ENCODE results near the gene DCST2. TPM values are rescaled to one million over a fixed set of nuclear protein-coding genes. Genes with fewer than 3 reads are reported as not detected.

Gene DCST2
- total and polyA plus RNA-seq, 9 of the 15 experiments (the other 6 are each of a cell fraction or from before 2014, with no cell fraction given) = 0.09 to 0.49 (median 0.11) TPM; not detected in 3

GRCh38 chr1:154970631-154971340 is 62.8 kb downstream of the DCST2 start, which contains the start of gene SHC1:
Gene SHC1 (minus strand): TSS chr1:154970747. CDS start chr1:154970526, 221 bp downstream.
- Histone ChIP-seq H3K9me1 (ENCODE audit: control insufficient read depth, insufficient read depth, low read length) (no peaks in the 10 kb centered on the region), H3K4me1 (replicated peaks in 1 of 2; ENCODE audit: control insufficient read depth in 2 of 2, insufficient read depth in 2 of 2, low read length in 2 of 2) (peaks cover 33 to 46% of the 10 kb centered on the region in 2 experiments; a peak in 4 of 5 replicates)
- BruUV-seq (replicated peaks) = no TSS peak
- TF ChIP-seq TCFL5 (CRISPR knock-in tag; conservative IDR thresholded peaks at IDR 0.05) (no peak), RBFOX2 (IDR thresholded peaks at IDR 0.05; ENCODE audit: low read depth, low read length) (peak; percentile 83), BRF2 (IDR thresholded peaks at IDR 0.05; ENCODE audit: borderline replicate concordance, insufficient read depth, insufficient read length) (no peak), MTA2 (IDR thresholded peaks at IDR 0.05; ENCODE audit: low read depth) (0 out of 2 replicates have a peak, but pooled peaks have one; percentile 19), HDGF (IDR thresholded peaks at IDR 0.05) (peak; percentile 86), HDAC8 (tag; IDR thresholded peaks at IDR 0.05) (no peak), CREM (IDR thresholded peaks at IDR 0.05; ENCODE audit: low read depth) (peak; percentile 19; the same call in 1 of the 2 replicates), CCNT2 (IDR thresholded peaks at IDR 0.05; ENCODE audit: borderline replicate concordance, extremely low read depth, insufficient read length, low read depth, low read length) (no peak), MYC (IDR thresholded peaks at IDR 0.05; ENCODE audit: low read depth, low read length) (peak; percentile 63; the same call in 1 of the 2 replicates), MYC (CRISPR knock-in tag; IDR thresholded peaks at IDR 0.05; ENCODE audit: borderline replicate concordance, low read depth) (no peak), GTF2F1 (IDR thresholded peaks at IDR 0.05; ENCODE audit: low read depth, low read length) (no peak), XRCC5 (IDR thresholded peaks at IDR 0.05; ENCODE audit: low read depth, low read length) (no peak), RBBP5 (IDR thresholded peaks at IDR 0.05; ENCODE audit: borderline replicate concordance, insufficient read depth, low read length, poor library complexity, severe bottlenecking) (peak; percentile 48), CREB3 (tag; conservative IDR thresholded peaks at IDR 0.05; ENCODE audit: low read depth) (no peak), SUPT5H (IDR thresholded peaks at IDR 0.05) (peak; percentile 78), USF2 (CRISPR knock-in tag; IDR thresholded peaks at IDR 0.05) (no peak), DMBX1 (CRISPR knock-in tag; IDR thresholded peaks at IDR 0.05; ENCODE audit: borderline replicate concordance) (no peak), ASH1L (IDR thresholded peaks at IDR 0.05; ENCODE audit: borderline replicate concordance, low read depth, partially characterized antibody) (no peak), ELF4 (CRISPR knock-in tag; IDR thresholded peaks at IDR 0.05) (no peak), TRIM28 (IDR thresholded peaks at IDR 0.05) (no peak)

More at GRCh38 chr1:154970631-154971340, 62.8 kb downstream of the DCST2 start, which contains the start of gene SHC1:
- no peaks in the 10 kb centered on the region for H3K9me3 ChIP-seq (replicated peaks; ENCODE audit: control insufficient read depth, insufficient read depth, low read depth, low read length)
- H3K4me3 ChIP-seq = peak within 1 kb of the TSS; percentile 40
- peak within 1 kb of the TSS; percentile 84 for H3K27ac ChIP-seq (ENCODE audit: extremely low read depth, low read depth, low read length)
- H3K79me2 ChIP-seq (ENCODE audit: control insufficient read depth, insufficient read depth, low read length) = peaks cover 52% of the 10 kb centered on the region
- peak within 1 kb of the TSS; percentile 59 to 91 for H3K9ac ChIP-seq (ENCODE audit: insufficient read depth in 1 of 2, low read depth in 2 of 2, low read length in 2 of 2)
- peaks cover 42% of the 10 kb centered on the region for H3K36me3 ChIP-seq (ENCODE audit: control insufficient read depth, insufficient read depth, low read length)
- H3K27me3 ChIP-seq (ENCODE audit: control insufficient read depth in 2 of 2, insufficient read depth in 2 of 2, low read length in 2 of 2) = no peaks in the 10 kb centered on the region; a peak in 1 of 5 replicates
- ATAC-seq (peak; percentile 85), DNase-seq (ENCODE audit: extremely low read depth in 1 of 4, low spot score in 3 of 4) (peak; percentile 86 to 97 (median 90)), FAIRE-seq (peak; percentile 98)
- WGBS (ENCODE audit: insufficient coverage, low coverage, missing lambda C conversion rate) = 9% methylated on average over 11 of the region's 15 CpGs
- no peaks in the 10 kb centered on the region for H4K20me1 ChIP-seq (replicated peaks; ENCODE audit: control insufficient read depth, insufficient read depth, low read length)
- peak within 1 kb of the TSS; percentile 82 for H3K4me2 ChIP-seq (ENCODE audit: insufficient read depth, low read length)
- intact Hi-C loops (cut with micrococcal nuclease) = loop anchor here (5.0 kb wide), 1 partner anchor 92 kb away; the partner anchor contains the start of gene EFNA4
- ChIA-PET POLR2A (interaction anchor here (0.6 to 8.3 kb wide), 18 partner anchors 8 to 692 kb away, joined by 3 to 80 read pairs (median 4); partner anchors contain the start of genes EFNA4, FLAD1, LENEP and PBXIP1), CTCF (ENCODE audit: low intra/inter-chr PET ratio) (no interaction called here)
- H2AFZ ChIP-seq (ENCODE audit: low read depth, low read length) = peak within 1 kb of the TSS; percentile 23; the same call in 1 of the 2 replicates
- in situ Hi-C loops (cut with MboI) = no loop called here

All from K562 (cell line).